Measurements from ENCODE around the gene MAN1A2. TPM values are rescaled to one million over a fixed set of nuclear protein-coding genes. Genes with fewer than 3 reads are reported as not detected.

The MAN1A2 gene
- total and polyA plus RNA-seq, 9 donors, result 14.6 to 33.6 (median 26.1) TPM

DNA sequence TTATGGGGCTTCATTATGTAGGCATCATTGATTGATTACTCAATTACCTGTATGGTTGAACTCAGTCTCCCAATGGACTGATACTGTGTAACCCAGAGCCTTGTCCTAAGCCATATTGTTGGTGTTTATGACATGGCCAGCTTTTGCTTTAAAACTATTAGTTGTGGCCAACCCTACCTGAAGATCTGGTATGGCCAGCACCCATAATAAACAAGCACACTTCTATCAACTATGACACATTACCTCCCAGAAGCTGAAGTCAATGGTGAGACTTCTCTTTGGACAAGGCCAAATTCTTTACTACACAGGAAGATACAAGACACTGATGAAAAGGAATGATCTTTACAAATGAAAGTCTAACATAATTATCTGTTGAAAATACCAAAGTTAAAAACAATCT lies 28.8 kb downstream of the MAN1A2 start:
- Histone ChIP-seq H3K4me3 (ENCODE audit: low read length) (no peak overlapping the region), H3K27ac (ENCODE audit: low read length) (no peak overlapping the region), H3K9me3 (replicated peaks; ENCODE audit: control insufficient read depth, low read depth, low read length) (no peaks in the 10 kb centered on the region), H3K4me1 (ENCODE audit: control insufficient read depth, insufficient read depth, low read length) (no peaks in the 10 kb centered on the region), H3K27me3 (ENCODE audit: control insufficient read depth, insufficient read depth, low read length) (no peaks in the 10 kb centered on the region), H3K36me3 (ENCODE audit: control insufficient read depth, insufficient read depth, low read length) (no peaks in the 10 kb centered on the region)
- no peak for DNase-seq

DNA sequence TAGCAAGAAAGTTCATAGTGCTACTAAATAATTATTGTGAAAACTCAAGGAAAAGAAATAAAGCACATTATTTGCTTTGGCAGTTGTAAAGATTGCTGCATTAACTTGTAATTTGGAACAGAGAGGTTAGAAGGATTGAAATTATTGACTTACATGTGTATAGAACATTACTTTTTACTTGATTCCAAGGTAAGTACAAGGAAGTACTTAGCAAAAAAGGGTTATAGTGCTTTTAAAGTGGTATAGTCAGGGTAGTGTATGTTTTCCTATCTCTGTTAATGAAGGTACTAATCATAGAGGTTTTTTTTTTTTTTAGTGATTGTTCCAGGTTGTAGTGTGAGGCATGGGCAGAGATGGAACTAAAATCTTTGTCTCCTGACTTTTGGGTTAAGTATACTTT lies 29.4 kb downstream of the MAN1A2 start:
- Histone ChIP-seq H3K9me3 (replicated peaks; ENCODE audit: control insufficient read depth, low read depth, low read length) (no peaks in the 10 kb centered on the region), H3K27me3 (ENCODE audit: control insufficient read depth, insufficient read depth, low read length) (no peaks in the 10 kb centered on the region), H3K27ac (ENCODE audit: low read length) (no peak overlapping the region), H3K4me1 (ENCODE audit: control insufficient read depth, insufficient read depth, low read length) (no peaks in the 10 kb centered on the region), H3K4me3 (ENCODE audit: low read length) (no peak overlapping the region), H3K36me3 (ENCODE audit: control insufficient read depth, insufficient read depth, low read length) (no peaks in the 10 kb centered on the region)
- no peak for DNase-seq

DNA sequence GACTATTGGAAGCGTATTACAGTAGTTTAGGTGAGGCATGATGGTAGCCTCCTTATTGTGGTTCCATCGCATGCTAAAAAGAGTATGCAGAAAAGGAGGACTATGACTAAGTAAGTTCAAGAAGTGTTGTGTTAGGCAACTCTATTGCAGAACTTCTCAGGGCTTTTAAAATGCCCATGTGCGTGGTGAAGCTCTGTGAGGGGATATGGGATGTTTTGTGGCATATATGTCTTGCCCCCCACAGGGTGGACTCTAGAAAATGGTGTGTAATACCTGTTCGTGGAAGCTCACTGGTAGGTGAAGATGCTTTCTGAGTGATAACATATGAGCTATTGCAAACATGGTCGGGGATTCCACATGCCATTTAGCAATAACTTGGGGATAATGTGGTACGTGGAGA lies 31.7 kb downstream of the MAN1A2 start:
- Histone ChIP-seq H3K36me3 (ENCODE audit: control insufficient read depth, insufficient read depth, low read length) (no peaks in the 10 kb centered on the region), H3K9me3 (replicated peaks; ENCODE audit: control insufficient read depth, low read depth, low read length) (peaks cover 6% of the 10 kb centered on the region), H3K4me1 (ENCODE audit: control insufficient read depth, insufficient read depth, low read length) (no peaks in the 10 kb centered on the region), H3K27ac (ENCODE audit: low read length) (no peak overlapping the region), H3K4me3 (ENCODE audit: low read length) (no peak overlapping the region), H3K27me3 (ENCODE audit: control insufficient read depth, insufficient read depth, low read length) (no peaks in the 10 kb centered on the region)
- DNase-seq, result no peak
- WGBS (ENCODE audit: insufficient coverage), result 100% methylated on average over 4 of the region's 6 CpGs

DNA sequence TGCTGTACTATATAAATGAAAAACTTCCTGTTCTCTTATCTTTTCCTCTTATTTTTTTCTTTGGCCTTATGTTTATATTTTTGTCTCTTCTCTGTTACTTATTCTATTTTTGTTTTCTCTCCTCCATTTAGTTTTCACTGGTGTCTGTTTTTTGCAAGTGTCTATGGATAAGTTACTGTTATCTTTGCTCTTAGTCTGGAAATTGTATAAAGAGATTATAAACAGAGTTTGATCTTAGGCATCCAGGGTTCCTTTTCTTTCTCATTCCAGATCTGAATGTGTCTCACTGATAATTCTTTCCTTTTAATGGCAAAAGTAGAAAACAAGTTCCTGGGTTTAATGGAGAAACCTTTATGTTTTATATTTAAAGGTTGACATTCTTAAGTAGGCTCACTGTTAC lies 34.5 kb downstream of the MAN1A2 start:
- no peak for DNase-seq
- no peak overlapping the region for H3K27ac ChIP-seq (ENCODE audit: low read length)
- H3K36me3 ChIP-seq (ENCODE audit: control insufficient read depth, insufficient read depth, low read length), result no peaks in the 10 kb centered on the region
- H3K4me1 ChIP-seq (ENCODE audit: control insufficient read depth, insufficient read depth, low read length), result no peaks in the 10 kb centered on the region
- peaks cover 6% of the 10 kb centered on the region for H3K9me3 ChIP-seq (replicated peaks; ENCODE audit: control insufficient read depth, low read depth, low read length)
- no peaks in the 10 kb centered on the region for H3K27me3 ChIP-seq (ENCODE audit: control insufficient read depth, insufficient read depth, low read length)
- H3K4me3 ChIP-seq (ENCODE audit: low read length), result no peak overlapping the region

DNA sequence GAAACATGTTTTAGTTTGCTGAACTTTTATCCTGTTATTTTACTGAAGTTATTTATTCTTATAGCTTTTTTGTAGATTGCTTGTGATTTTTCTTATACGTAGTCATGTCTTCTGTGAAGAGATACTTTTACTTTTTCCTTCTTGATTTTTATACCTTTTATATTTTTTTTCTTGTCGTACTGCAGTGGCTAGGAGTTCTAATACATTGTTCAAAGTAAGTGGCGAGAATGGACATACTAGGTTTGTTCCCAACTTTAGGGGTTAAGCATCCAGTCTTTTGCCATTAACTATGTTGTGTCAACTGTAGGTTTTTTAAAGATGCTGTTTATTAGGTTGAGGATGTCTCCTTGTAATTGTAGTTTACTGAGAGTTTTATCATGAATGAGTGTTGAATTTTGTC lies 36.3 kb downstream of the MAN1A2 start:
- Histone ChIP-seq H3K36me3 (ENCODE audit: control insufficient read depth, insufficient read depth, low read length) (peaks cover 5% of the 10 kb centered on the region), H3K4me1 (ENCODE audit: control insufficient read depth, insufficient read depth, low read length) (no peaks in the 10 kb centered on the region), H3K27ac (ENCODE audit: low read length) (no peak overlapping the region), H3K9me3 (replicated peaks; ENCODE audit: control insufficient read depth, low read depth, low read length) (peaks cover 6% of the 10 kb centered on the region), H3K27me3 (ENCODE audit: control insufficient read depth, insufficient read depth, low read length) (no peaks in the 10 kb centered on the region), H3K4me3 (ENCODE audit: low read length) (no peak overlapping the region)
- no peak for DNase-seq
- WGBS (ENCODE audit: insufficient coverage), result no CpG with 5 or more reads among the region's 3 CpGs

DNA sequence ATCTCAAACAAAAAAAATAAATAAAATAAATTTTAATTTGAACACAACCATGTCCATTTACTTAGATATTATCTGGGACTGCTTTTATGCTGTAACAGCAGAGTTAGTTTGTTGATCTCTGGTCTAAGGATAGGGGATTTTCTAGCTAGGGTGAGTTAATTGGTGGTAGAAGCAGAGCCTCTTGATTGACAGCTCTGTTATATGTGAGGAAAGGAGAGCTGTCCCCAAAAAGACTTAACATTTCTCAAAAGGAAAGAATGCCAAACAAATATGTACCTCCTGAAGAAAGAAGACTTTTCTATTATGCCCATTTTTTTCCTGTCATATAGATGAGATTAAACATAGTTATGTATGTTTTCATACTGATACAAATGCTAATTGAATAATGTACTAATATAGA lies 37.8 kb downstream of the MAN1A2 start:
- no peak for DNase-seq
- H3K36me3 ChIP-seq (ENCODE audit: control insufficient read depth, insufficient read depth, low read length), result peaks cover 5% of the 10 kb centered on the region
- no peaks in the 10 kb centered on the region for H3K4me1 ChIP-seq (ENCODE audit: control insufficient read depth, insufficient read depth, low read length)
- no peak overlapping the region for H3K4me3 ChIP-seq (ENCODE audit: low read length)
- no peak overlapping the region for H3K27ac ChIP-seq (ENCODE audit: low read length)
- H3K9me3 ChIP-seq (replicated peaks; ENCODE audit: control insufficient read depth, low read depth, low read length), result peaks cover 6% of the 10 kb centered on the region
- no peaks in the 10 kb centered on the region for H3K27me3 ChIP-seq (ENCODE audit: control insufficient read depth, insufficient read depth, low read length)

DNA sequence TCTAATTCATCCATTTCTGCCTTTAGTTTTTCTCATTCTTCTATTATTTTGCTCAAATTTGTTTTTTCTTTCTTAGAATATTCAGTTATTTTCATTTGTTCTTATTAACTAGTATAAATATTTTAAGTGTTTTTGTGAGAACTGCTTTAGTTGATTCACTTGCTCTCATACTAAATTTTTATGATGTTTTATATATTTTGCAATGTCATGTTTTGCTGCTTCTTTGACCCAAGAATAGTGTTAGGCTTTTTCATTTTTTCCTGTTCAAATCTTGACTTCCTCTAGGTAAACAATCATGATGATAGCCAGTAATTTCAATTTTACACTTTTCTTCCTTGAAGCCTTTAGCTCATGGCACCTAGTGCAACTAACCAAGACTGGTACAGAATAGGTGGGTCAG lies 45.2 kb downstream of the MAN1A2 start:
- no peaks in the 10 kb centered on the region for H3K4me1 ChIP-seq (ENCODE audit: control insufficient read depth, insufficient read depth, low read length)
- no peak for DNase-seq
- H3K9me3 ChIP-seq (replicated peaks; ENCODE audit: control insufficient read depth, low read depth, low read length), result no peaks in the 10 kb centered on the region
- H3K4me3 ChIP-seq (ENCODE audit: low read length), result no peak overlapping the region
- no peak overlapping the region for H3K27ac ChIP-seq (ENCODE audit: low read length)
- H3K27me3 ChIP-seq (ENCODE audit: control insufficient read depth, insufficient read depth, low read length), result no peaks in the 10 kb centered on the region
- H3K36me3 ChIP-seq (ENCODE audit: control insufficient read depth, insufficient read depth, low read length), result peaks cover 5% of the 10 kb centered on the region

DNA sequence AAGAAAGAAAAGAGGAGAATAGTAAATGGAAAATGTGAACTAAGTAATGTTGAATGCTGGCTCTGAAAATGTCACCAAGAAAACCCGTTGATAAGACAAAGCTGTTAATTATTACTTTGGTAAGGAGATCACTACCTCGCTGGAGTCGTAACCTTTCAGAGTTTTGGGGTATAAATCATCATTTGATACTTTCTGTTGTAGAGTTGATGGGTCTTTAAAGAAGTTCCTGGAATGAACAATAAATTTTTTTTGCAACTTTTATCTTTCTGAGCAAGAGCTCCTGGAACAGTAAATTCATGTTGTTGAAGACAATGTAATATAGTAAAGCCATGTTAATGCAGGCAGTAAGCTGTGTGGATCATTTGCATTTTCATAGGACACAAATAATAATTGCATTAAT lies 46.2 kb downstream of the MAN1A2 start:
- no peak for DNase-seq
- Histone ChIP-seq H3K36me3 (ENCODE audit: control insufficient read depth, insufficient read depth, low read length) (no peaks in the 10 kb centered on the region), H3K27me3 (ENCODE audit: control insufficient read depth, insufficient read depth, low read length) (no peaks in the 10 kb centered on the region), H3K4me3 (ENCODE audit: low read length) (no peak overlapping the region), H3K27ac (ENCODE audit: low read length) (no peak overlapping the region), H3K4me1 (ENCODE audit: control insufficient read depth, insufficient read depth, low read length) (no peaks in the 10 kb centered on the region), H3K9me3 (replicated peaks; ENCODE audit: control insufficient read depth, low read depth, low read length) (no peaks in the 10 kb centered on the region)
- 89% methylated on average over 1 of the region's 3 CpGs for WGBS (ENCODE audit: insufficient coverage)

DNA sequence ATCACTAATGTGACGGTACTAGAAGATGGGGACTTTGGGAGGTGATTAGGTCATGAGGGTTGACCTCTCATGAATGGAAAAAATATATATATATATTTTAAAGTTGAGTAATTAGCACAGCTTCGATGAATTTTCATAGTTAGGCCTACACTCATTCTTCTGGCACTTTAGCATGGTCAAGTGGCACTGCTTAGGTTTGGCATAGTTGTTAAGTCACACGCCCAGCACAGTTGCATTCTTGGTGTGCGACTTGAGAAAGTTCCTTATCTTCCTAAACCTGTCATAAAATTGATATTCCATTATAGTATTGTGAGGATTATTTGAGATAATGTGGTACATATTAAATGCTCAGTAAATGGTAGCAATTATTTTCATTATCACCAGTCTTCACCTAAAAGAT lies 47.7 kb downstream of the MAN1A2 start:
- Histone ChIP-seq H3K4me3 (ENCODE audit: low read length) (no peak overlapping the region), H3K27ac (ENCODE audit: low read length) (no peak overlapping the region), H3K4me1 (ENCODE audit: control insufficient read depth, insufficient read depth, low read length) (no peaks in the 10 kb centered on the region), H3K9me3 (replicated peaks; ENCODE audit: control insufficient read depth, low read depth, low read length) (no peaks in the 10 kb centered on the region), H3K27me3 (ENCODE audit: control insufficient read depth, insufficient read depth, low read length) (no peaks in the 10 kb centered on the region), H3K36me3 (ENCODE audit: control insufficient read depth, insufficient read depth, low read length) (no peaks in the 10 kb centered on the region)
- WGBS (ENCODE audit: insufficient coverage), result no CpG with 5 or more reads among the region's 4 CpGs
- DNase-seq, result no peak

DNA sequence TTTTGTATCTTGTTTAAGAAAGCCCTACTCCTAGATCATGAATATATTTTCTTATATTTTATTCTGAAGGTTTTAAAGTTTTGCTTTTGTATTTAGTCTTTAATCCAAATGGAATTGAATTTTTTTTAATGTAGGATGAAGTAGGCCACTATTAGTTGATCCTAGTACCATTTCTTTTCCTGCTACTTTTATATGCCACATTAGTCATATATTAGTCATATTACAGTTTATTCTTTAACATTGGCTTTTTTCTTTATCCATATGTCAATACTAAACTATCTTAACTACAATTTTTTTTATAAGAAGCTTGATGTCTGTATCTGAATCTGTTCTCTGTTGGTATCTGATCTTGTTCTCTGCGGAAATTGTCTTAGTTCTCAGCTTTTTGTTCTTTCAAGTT lies 48.8 kb downstream of the MAN1A2 start:
- H3K9me3 ChIP-seq (replicated peaks; ENCODE audit: control insufficient read depth, low read depth, low read length), result no peaks in the 10 kb centered on the region
- no peaks in the 10 kb centered on the region for H3K27me3 ChIP-seq (ENCODE audit: control insufficient read depth, insufficient read depth, low read length)
- H3K27ac ChIP-seq (ENCODE audit: low read length), result no peak overlapping the region
- no peak overlapping the region for H3K4me3 ChIP-seq (ENCODE audit: low read length)
- H3K4me1 ChIP-seq (ENCODE audit: control insufficient read depth, insufficient read depth, low read length), result no peaks in the 10 kb centered on the region
- H3K36me3 ChIP-seq (ENCODE audit: control insufficient read depth, insufficient read depth, low read length), result no peaks in the 10 kb centered on the region
- WGBS (ENCODE audit: insufficient coverage), result no CpG with 5 or more reads among the region's 1 CpG
- DNase-seq, result no peak

DNA sequence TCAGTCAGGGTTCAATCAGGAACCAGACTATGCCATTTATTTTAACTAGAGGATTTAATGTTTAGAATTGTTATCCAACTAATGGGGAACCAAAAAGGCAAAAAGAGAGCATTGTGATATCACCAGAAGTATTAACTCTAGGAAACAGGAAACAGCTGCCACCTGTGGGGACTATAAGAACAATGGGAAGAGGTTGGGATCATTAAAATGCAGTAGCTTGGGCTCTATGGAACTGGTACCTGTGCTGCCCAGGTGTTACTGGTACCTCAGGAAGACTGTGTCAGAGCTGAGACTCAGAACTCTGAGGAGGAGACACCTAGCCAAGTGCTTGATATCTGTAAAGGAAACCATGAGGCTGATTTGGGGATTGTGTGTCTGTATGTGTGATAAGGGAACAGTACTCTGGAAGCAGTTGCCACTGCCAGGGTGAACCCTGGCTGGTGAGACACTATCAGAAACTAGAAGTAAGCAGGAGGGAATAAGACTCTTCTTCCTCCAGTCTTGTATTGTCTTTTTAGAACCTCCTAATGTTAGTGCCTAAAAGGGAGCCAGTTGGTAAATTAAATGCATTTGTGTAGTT lies 49.4 kb downstream of the MAN1A2 start:
- no peak overlapping the region for H3K27ac ChIP-seq (ENCODE audit: low read length)
- no peaks in the 10 kb centered on the region for H3K9me3 ChIP-seq (replicated peaks; ENCODE audit: control insufficient read depth, low read depth, low read length)
- no peak for DNase-seq
- no peak overlapping the region for H3K4me3 ChIP-seq (ENCODE audit: low read length)
- no peaks in the 10 kb centered on the region for H3K4me1 ChIP-seq (ENCODE audit: control insufficient read depth, insufficient read depth, low read length)
- H3K27me3 ChIP-seq (ENCODE audit: control insufficient read depth, insufficient read depth, low read length), result no peaks in the 10 kb centered on the region
- H3K36me3 ChIP-seq (ENCODE audit: control insufficient read depth, insufficient read depth, low read length), result no peaks in the 10 kb centered on the region

All from muscle of leg (tissue), 11 donors.